Activated T-cell treated with anti-CD3 and anti-CD28 coated beads, Interleukin-2, amount 50 U/mL, for 4 hours (primary cell): ENCODE results near the gene SELENON. TPM values are rescaled to one million over a fixed set of nuclear protein-coding genes. Genes with fewer than 3 reads are reported as not detected.
"Not testable (repeated sequence)": the region's sequence is repeated elsewhere in the genome, so short reads cannot be mapped to it uniquely, and the experiment has no call there.

Experiments
- ATAC-seq, 2 donors: fragments of 200-7000 bp; cut with Tn5 transposase; one replicate each; pipeline ENCODE4 v1.10.0; 2021
- DNase-seq: peaks from one replicate; pipeline ENCODE4 v3.0.0-alpha.2; 2020
- H3K27me3 Mint-ChIP-seq: one replicate; pipeline ENCODE4 v1.8.0; 2021; ENCODE audit warnings: low read depth, mixed read lengths
- H3K36me3 Mint-ChIP-seq: one replicate; pipeline ENCODE4 v1.8.0; 2022; ENCODE audit warnings: mixed read lengths; ENCODE audit not compliant: insufficient read depth
- H3K4me1 Mint-ChIP-seq: one replicate; pipeline ENCODE4 v1.8.0; 2021; ENCODE audit warnings: low read depth, mixed read lengths
- H3K4me3 Mint-ChIP-seq: one replicate; pipeline ENCODE4 v1.8.0; 2021; ENCODE audit warnings: mild to moderate bottlenecking, moderate library complexity, mixed read lengths
- H3K9me3 Mint-ChIP-seq: one replicate; pipeline ENCODE4 v1.8.0; 2021; ENCODE audit warnings: mixed read lengths
- total RNA-seq, 3 donors: library from RNA; stranded (reverse); gene quantifications; one replicate each; pipeline ENCODE4 v1.2.1, GENCODE V29; 2021

The SELENON gene
- total RNA-seq, 3 donors from 2014 or later, result 18.9 to 23.8 (median 22.2) TPM

DNA sequence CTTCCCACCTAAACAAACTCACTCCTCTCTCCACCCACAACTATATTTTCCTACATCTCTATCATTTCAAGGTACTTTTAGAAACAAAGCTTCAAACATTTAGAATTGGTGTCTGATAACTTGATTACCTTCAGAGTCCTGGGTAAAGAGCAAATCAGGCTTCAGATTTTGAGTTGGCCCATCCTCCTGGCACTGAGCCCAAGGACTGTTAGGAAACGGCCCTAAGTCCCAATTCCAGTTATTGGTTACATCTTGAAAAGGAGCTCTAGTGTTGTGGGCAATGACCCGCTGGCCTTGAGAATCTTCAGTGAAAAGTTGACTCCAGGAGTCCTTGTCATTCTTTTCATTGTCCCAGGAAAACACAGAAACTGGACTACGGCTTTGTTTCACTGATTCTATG, 34.9 kb downstream of the SELENON start:
- H3K4me1 Mint-ChIP-seq, result peaks cover 8% of the 10 kb centered on the region
- ATAC-seq (no peak), DNase-seq (no peak)

DNA sequence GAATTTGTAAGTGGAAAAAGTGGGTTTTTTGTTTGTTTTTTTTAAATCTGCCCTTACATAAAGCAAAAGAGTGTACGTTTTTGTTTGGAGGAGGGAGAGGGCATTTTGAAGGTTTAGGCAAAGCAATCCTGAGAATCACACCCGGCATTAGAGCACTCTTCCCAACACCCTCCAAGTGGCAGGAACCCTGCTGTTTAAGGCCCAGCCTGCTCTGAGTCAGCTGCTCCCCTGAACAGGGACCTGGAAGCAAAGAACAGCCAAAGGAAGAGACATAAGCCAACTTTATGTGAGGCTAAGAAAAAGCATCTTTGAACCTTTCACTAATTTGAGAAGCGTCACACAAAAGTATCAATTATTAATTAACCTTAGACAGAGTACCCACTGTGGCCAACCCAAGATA, 36.7 kb downstream of the SELENON start:
- H3K4me3 Mint-ChIP-seq, result no peak overlapping the region
- H3K9me3 Mint-ChIP-seq, result peaks cover 8% of the 10 kb centered on the region

More for the DNA sequence above, 34.9 kb downstream of the SELENON start:
- peaks cover 1% of the 10 kb centered on the region for H3K9me3 Mint-ChIP-seq
- no peaks in the 10 kb centered on the region for H3K27me3 Mint-ChIP-seq
- H3K36me3 Mint-ChIP-seq, result peaks cover 31% of the 10 kb centered on the region
- H3K4me3 Mint-ChIP-seq, result no peak overlapping the region

DNA sequence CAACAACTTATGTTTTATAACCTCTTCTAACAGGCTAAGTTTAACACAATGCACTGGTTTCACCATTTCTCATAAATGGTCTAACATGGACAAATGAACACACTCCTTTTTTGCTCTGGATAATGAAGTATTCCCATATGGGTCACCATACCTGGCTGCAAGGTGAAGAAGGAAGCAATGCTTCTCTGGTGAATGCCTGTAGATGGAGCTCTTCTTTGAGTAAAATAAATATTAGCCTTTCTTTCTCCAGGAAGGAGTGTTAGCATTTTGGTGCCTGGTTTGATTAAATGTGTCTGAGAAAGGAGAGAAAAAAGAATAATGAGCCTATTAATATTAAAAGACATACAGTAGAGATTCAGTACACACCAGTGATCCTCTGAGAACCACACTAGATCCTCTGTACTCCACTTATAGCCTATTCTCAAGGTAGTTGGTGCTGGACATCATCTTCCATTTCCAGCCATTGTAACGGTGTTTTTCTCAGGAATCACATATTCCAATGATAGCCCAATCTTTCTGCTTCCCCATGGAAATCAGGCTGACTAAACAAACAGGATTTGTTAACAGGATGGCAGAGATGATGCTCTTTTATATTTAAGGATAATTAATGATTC, 37.4 kb downstream of the SELENON start:
- no peaks in the 10 kb centered on the region for H3K4me1 Mint-ChIP-seq
- no peaks in the 10 kb centered on the region for H3K27me3 Mint-ChIP-seq
- H3K9me3 Mint-ChIP-seq, result peaks cover 8% of the 10 kb centered on the region
- peaks cover 13% of the 10 kb centered on the region for H3K36me3 Mint-ChIP-seq
- no peak overlapping the region for H3K4me3 Mint-ChIP-seq
- no peak for ATAC-seq
- no peak for DNase-seq

More for the DNA sequence above, 36.7 kb downstream of the SELENON start:
- H3K4me1 Mint-ChIP-seq, result peaks cover 2% of the 10 kb centered on the region
- H3K27me3 Mint-ChIP-seq, result no peaks in the 10 kb centered on the region
- H3K36me3 Mint-ChIP-seq, result peaks cover 17% of the 10 kb centered on the region
- ATAC-seq (no peak), DNase-seq (no peak)

DNA sequence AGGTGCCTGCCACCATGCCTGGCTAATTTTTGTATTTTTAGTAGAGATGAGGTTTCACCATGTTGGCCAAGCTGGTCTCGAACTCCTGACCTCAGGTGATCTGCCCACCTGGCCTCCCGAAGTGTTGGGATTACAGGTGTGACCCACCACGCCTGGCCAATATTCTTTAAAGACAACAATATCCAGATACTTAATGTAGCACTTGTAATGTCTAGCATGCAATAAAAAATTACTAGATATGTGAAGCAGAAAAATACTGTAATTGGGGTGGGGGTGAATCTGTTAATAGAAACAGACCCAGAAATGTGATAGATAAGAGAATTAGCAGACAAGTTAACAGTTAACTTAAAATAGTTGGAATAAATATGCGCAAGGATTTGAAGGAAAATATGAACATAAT, 39.8 kb downstream of the SELENON start:
- not testable (repeated sequence) for H3K27me3 Mint-ChIP-seq, H3K36me3 Mint-ChIP-seq, H3K4me1 Mint-ChIP-seq, ATAC-seq, DNase-seq, H3K4me3 Mint-ChIP-seq, H3K9me3 Mint-ChIP-seq

DNA sequence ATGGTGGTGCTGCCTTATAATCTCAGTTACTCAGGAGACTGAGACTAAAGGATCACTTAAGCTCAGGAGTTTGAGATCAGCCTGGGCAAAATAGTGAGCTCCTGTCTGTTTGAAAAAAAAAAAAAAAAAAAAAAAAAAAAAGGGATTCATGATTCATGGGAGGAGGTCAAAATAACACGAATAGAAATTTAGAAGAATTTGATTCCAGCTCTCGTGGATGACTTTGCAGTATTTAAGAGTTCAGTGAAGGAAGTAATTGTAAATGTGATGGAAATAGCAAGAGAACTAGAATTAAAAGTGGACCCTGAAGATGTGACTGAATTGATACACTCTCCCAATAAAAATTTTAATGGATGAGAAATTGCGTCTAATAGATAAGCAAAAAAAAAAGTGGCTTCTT, 43.5 kb downstream of the SELENON start:
- no peaks in the 10 kb centered on the region for H3K27me3 Mint-ChIP-seq
- no peaks in the 10 kb centered on the region for H3K4me1 Mint-ChIP-seq
- H3K9me3 Mint-ChIP-seq, result peaks cover 8% of the 10 kb centered on the region
- no peaks in the 10 kb centered on the region for H3K36me3 Mint-ChIP-seq
- no peak for DNase-seq
- no peak for ATAC-seq
- H3K4me3 Mint-ChIP-seq, result no peak overlapping the region

DNA sequence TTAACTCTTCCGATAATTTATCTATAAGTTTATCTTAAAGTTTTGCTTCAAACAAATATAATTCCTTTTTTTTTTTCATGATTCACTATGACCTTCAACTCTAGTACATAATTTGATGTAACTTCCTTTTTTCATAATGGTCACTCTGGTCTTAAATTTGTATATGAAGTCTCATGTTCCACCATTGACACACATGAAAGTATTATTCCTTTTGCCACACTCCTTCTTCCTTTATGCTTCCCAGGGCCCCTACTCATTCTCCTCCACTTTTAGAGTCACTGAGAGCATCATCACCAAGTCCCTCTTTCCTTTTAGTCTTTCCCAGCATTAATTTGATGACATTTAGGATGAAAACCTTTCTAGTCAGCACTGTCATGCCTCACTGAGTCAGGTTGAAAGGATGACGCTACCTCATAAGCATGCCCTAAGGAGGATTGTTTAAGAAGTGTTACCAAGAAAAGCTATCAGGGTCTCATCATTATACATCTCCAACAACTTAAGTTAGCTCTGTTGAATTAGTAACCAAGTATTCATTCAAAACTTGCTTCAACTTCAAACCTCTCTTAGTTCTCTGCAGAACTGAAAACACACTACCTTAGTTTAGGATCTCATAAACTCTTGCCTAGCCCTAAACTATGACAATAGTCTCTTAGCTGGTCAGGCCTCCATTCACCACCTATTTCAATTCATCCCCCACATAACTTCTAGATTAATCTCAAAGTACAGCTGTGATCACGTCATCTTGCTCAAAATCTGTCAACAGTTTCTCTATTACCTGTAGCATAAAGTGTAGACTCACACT, 44.7 kb downstream of the SELENON start:
- H3K9me3 Mint-ChIP-seq, result peaks cover 8% of the 10 kb centered on the region
- H3K36me3 Mint-ChIP-seq, result no peaks in the 10 kb centered on the region
- no peak for ATAC-seq
- no peak overlapping the region for H3K4me3 Mint-ChIP-seq
- H3K27me3 Mint-ChIP-seq, result no peaks in the 10 kb centered on the region
- DNase-seq, result no peak
- H3K4me1 Mint-ChIP-seq, result no peaks in the 10 kb centered on the region

DNA sequence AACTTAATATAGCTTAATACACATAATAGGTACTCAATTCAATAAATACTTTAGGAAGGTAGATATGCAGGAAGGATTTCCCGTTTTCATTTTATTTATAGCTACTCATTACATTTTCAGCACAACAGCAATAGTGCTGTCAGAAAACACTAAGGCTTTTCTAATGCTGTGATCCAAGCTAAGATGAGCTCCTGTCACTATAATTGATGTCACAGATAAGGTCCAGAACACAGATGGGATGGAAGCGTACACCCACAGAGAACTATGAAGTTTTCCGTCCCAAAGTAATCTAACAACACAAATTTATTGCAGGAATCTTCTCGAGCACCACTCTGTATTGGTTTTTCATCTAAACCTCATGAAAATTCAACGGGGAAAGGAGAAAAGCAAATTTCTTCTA, 45.7 kb downstream of the SELENON start:
- Mint-ChIP-seq H3K4me1 (no peaks in the 10 kb centered on the region), H3K27me3 (no peaks in the 10 kb centered on the region), H3K4me3 (no peak overlapping the region), H3K9me3 (no peaks in the 10 kb centered on the region), H3K36me3 (no peaks in the 10 kb centered on the region)
- DNase-seq (no peak), ATAC-seq (no peak)

DNA sequence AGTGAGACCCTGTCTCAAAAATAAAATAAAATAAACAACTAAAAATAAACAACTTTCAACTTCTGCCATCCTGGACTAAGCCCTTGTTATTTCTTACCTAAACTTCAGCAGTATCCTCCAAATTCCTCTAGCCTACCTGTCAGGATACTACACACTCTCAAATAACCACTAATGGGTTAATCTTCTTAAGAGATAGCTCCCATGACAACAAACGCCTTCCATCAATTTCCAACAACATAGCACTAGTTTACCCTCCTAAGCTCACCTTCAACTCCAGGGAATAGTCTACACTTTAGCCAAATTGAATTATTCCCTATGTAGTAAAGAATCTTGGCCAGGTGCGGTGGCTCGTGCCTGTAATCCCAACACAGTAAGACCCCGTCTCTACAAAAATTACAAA, 47.9 kb downstream of the SELENON start:
- no peak for DNase-seq
- ATAC-seq, result no peak
- H3K4me3 Mint-ChIP-seq, result no peak overlapping the region
- no peaks in the 10 kb centered on the region for H3K4me1 Mint-ChIP-seq
- no peaks in the 10 kb centered on the region for H3K36me3 Mint-ChIP-seq
- H3K27me3 Mint-ChIP-seq, result no peaks in the 10 kb centered on the region
- no peaks in the 10 kb centered on the region for H3K9me3 Mint-ChIP-seq

DNA sequence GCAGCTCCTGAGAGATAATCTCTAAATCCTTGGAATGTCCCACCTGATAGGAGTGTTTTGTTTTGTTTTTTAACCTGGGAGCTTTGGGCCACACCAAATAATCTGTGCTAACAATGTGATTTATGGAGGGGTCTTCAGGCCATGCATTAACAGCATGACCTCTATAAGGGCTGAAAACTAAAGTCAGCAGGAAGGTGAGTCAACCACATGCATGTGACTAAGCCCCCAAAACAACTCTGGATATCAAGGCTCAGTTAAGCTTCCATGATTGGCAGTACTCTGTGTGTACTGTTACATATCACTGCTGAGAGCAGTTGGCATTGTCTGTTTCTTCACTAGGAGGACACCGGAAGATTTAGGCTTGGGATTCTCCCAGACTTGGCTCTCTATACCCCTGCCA, 48.5 kb downstream of the SELENON start:
- no peaks in the 10 kb centered on the region for H3K9me3 Mint-ChIP-seq
- no peak for DNase-seq
- no peaks in the 10 kb centered on the region for H3K4me1 Mint-ChIP-seq
- ATAC-seq, result no peak
- no peak overlapping the region for H3K4me3 Mint-ChIP-seq
- no peaks in the 10 kb centered on the region for H3K27me3 Mint-ChIP-seq
- no peaks in the 10 kb centered on the region for H3K36me3 Mint-ChIP-seq

DNA sequence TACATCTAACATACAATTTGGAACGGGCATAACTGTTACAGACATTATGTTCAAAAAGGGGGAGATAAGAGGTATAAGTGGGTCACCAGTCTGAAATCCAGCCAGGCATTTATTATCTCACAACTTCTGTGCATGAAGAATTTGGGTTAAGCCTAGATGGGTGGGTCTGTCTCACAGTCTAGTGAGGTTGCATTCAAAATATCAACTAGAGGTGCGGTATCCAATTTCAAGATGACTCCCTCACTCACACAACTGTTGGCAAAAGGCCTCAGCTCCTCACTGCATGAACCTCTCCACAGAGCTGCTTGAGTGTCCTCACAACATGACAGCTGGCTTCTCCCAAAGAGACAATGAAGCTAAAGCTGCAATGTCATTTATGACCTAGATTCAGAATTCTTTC, 54.6 kb downstream of the SELENON start:
- peaks cover 10% of the 10 kb centered on the region for H3K4me1 Mint-ChIP-seq
- no peaks in the 10 kb centered on the region for H3K9me3 Mint-ChIP-seq
- H3K27me3 Mint-ChIP-seq, result no peaks in the 10 kb centered on the region
- DNase-seq (no peak), ATAC-seq (no peak)
- H3K4me3 Mint-ChIP-seq, result no peak overlapping the region
- no peaks in the 10 kb centered on the region for H3K36me3 Mint-ChIP-seq

DNA sequence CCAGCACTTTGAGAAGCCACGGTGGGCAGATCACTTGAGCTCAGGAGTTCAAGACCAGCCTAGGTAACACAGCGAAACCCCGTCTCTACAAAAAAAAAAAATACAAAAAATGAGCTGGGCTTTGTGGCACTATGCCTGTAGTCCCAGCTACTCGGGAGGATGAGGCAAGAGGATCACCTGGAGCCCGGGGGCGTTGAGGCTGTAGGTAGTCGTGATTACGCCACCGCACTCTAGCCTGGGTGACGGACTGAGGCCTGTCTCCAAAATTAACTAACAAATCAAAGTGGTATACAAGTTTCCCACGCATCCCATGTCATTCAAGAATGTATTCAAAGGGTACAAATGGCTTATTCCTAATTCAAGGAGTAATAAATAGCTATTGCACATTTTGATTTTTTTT, 56.9 kb downstream of the SELENON start:
- H3K9me3 Mint-ChIP-seq, result no peaks in the 10 kb centered on the region
- DNase-seq, result no peak
- no peak for ATAC-seq
- no peaks in the 10 kb centered on the region for H3K36me3 Mint-ChIP-seq
- H3K27me3 Mint-ChIP-seq, result no peaks in the 10 kb centered on the region
- no peak overlapping the region for H3K4me3 Mint-ChIP-seq
- peaks cover 20% of the 10 kb centered on the region for H3K4me1 Mint-ChIP-seq

DNA sequence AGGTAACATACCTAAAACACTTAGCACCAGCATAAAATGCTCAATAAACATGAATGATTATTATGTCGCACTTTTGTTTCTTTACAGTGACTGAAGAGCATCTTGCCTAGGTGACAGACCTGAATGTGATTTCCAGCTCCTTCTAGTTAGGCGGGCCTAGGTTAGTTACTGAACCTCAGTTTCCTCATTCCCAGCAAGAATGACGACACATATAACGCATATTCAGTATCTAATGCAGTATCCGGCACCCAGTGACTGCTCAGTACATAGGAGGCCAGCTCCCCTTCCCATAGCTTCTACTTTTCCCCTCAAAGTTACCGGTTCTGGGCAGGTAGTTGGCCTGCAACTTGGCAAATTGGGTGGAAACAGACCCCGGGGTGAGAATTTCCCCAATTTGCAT, 58.5 kb downstream of the SELENON start:
- peaks cover 20% of the 10 kb centered on the region for H3K4me1 Mint-ChIP-seq
- DNase-seq (no peak), ATAC-seq (no peak)
- peak overlapping the region; percentile 89 for H3K4me3 Mint-ChIP-seq
- H3K36me3 Mint-ChIP-seq, result no peaks in the 10 kb centered on the region
- no peaks in the 10 kb centered on the region for H3K9me3 Mint-ChIP-seq
- H3K27me3 Mint-ChIP-seq, result no peaks in the 10 kb centered on the region

DNA sequence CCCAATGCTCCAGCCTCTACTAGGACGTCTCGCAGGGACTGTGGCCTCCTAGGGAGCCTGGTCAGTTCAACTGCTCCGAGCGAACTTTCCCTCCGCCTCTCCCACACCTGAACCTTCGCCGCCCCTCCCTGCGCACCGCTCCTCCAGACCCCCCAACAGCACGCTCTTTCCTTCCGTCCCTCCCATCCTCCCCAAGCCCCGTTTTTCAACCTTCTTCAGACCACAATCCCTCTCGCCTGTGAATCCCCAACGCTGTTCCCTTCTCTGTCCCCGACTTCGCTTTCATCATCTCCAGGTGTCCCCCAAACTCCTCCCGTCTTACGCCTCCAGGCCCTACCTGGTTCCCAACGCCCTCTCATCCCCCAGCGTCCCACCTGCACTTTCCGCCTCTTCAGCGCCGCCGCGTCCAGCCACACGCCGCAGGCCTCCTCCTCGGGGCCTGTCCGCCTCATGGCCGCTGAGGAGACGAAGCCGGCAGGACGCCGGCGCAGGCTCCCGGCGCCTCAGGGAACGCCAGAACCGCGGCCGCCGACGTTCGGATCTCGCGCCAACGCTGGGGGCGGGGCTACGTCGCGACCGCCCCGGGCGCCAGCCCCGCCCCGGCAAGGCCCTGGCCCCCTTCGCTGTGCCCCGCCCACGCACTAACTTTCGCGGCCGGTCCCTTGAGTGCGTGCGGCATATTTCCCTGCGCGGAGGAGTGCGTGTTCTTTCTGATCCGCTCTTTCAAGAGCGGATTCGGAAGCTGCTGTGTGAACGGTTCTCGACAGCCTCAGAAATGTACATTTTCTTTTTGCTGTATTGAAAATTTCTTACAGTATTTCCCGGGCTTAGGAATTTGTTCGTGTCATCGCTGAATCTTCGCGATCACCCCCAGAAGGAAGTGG, 59.2 kb downstream of the SELENON start, which contains the start of gene AUNIP:
TSS of gene AUNIP (minus strand) at position 552 of the 884 bp plus-strand sequence. CDS start at position 452, 100 bp downstream.
- Mint-ChIP-seq H3K9me3 (no peaks in the 10 kb centered on the region), H3K4me1 (peaks cover 20% of the 10 kb centered on the region), H3K36me3 (no peaks in the 10 kb centered on the region), H3K27me3 (no peaks in the 10 kb centered on the region), H3K4me3 (peak within 1 kb of the TSS; percentile 89)
- ATAC-seq, result peak; percentile 97 to 98
- DNase-seq, result peak; percentile 92
